Thyroid gland (tissue), 4 donors: Measurements from ENCODE around the gene SLC10A3. TPM values are rescaled to one million over a fixed set of nuclear protein-coding genes. Genes with fewer than 3 reads are reported as not detected.

Experiments
- DNase-seq, 2 donors: peaks; one replicate each; pipeline ENCODE4 v3.0.0-alpha.2; 2019
- H3K27ac ChIP-seq, 3 donors: fragments of 200-600 bp; sonication (generic); 1 replicate in 2 of 3; 2 replicates in 1 of 3; pipeline ENCODE4 v1.5.1; 2016 to 2019; ENCODE audit warnings: mild to moderate bottlenecking in 1 of 3, moderate library complexity in 1 of 3
- H3K27me3 ChIP-seq: fragments of 200-600 bp; sonication (generic); one replicate; pipeline ENCODE4 v1.5.1; 2019
- H3K36me3 ChIP-seq, 2 donors: fragments of 200-600 bp; sonication (generic); one replicate each; pipeline ENCODE4 v1.5.1; 2016 to 2019
- H3K4me1 ChIP-seq, 2 donors: fragments of 200-600 bp; sonication (generic); one replicate each; pipeline ENCODE4 v1.5.1; 2017 to 2019
- H3K4me3 ChIP-seq, 3 donors: fragments of 200-600 bp; sonication (generic); replicated peaks in 1 of 3; 1 replicate in 2 of 3; 2 replicates in 1 of 3; pipeline ENCODE4 v1.5.1; 2016; ENCODE audit warnings: mild to moderate bottlenecking in 1 of 3
- H3K9me3 ChIP-seq: fragments of 200-600 bp; sonication (generic); one replicate; pipeline ENCODE4 v1.5.1; 2017
- CTCF ChIP-seq, 6 experiments: fragments of 200-600 bp in 3 of 6; fragments of 450-650 bp in 3 of 6; sonication (generic) in 3 of 6; IDR thresholded peaks; one replicate each; pipeline ENCODE4 v1.5.1; 2016 to 2019; ENCODE audit warnings: antibody characterized with exemption in 6 of 6, mild to moderate bottlenecking in 2 of 6, inconsistent platforms in 1 of 6, moderate library complexity in 1 of 6
- POLR2A ChIP-seq, 2 donors: fragments of 450-650 bp; IDR thresholded peaks; one replicate each; pipeline ENCODE4 v1.6.1; 2017; ENCODE audit warnings: antibody characterized with exemption in 2 of 2, mild to moderate bottlenecking in 2 of 2, moderate library complexity in 1 of 2
- WGBS, 2 donors: methylation state at CpG; one replicate each; pipeline ENCODE4 v1.1.5; 2017; 5-methylcytosine and 5-hydroxymethylcytosine counted together
- intact Hi-C: fragments of 100-400 bp; cut with DNase I; formaldehyde crosslinking; loops from one replicate; pipeline ENCODE4 v1.15.1; 2023
- total RNA-seq, 4 donors: library from RNA; depleted of rRNA; stranded (reverse); fragments of >200 nt; gene quantifications; one replicate each; pipeline ENCODE4 v1.2.3, GENCODE V29; 2016

SLC10A3 gene
- total RNA-seq, 4 donors from 2014 or later: 21.9 to 40.6 (median 29.3) TPM

- Histone ChIP-seq H3K4me1 (peaks cover 0 to 6% of the 10 kb centered on the region in 2 donors), H3K9me3 (no peaks in the 10 kb centered on the region), H3K36me3 (peaks cover 0 to 6% of the 10 kb centered on the region in 2 donors), H3K27ac (no peak overlapping the region), H3K27me3 (no peaks in the 10 kb centered on the region), H3K4me3 (no peak overlapping the region)
- WGBS, 2 donors: no CpG with 5 or more reads among the region's 36 CpGs
- TF ChIP-seq CTCF (IDR thresholded peaks at IDR 0.05) (no peak), POLR2A (IDR thresholded peaks at IDR 0.05) (no peak)
- no peak for DNase-seq
- intact Hi-C loops: no loop called here
Measured at GRCh38 chrX:154463611-154464220, 26.7 kb downstream of the SLC10A3 start.

- peaks cover 0 to 6% of the 10 kb centered on the region in 2 donors for H3K36me3 ChIP-seq
- WGBS, 2 donors: 76 to 90% methylated on average over 3 to 8 of the region's 8 CpGs
- H3K4me1 ChIP-seq: peaks cover 0 to 6% of the 10 kb centered on the region in 2 donors
- TF ChIP-seq CTCF (IDR thresholded peaks at IDR 0.05): no peak
- no peak for TF ChIP-seq POLR2A (IDR thresholded peaks at IDR 0.05)
- no peaks in the 10 kb centered on the region for H3K9me3 ChIP-seq
- H3K27ac ChIP-seq: no peak overlapping the region
- no peaks in the 10 kb centered on the region for H3K27me3 ChIP-seq
- intact Hi-C loops: no loop called here
- no peak for DNase-seq
- H3K4me3 ChIP-seq: no peak overlapping the region
Measured at GRCh38 chrX:154462396-154462795, 28.0 kb downstream of the SLC10A3 start.

- Histone ChIP-seq H3K4me3 (no peak overlapping the region), H3K27ac (no peak overlapping the region), H3K27me3 (no peaks in the 10 kb centered on the region), H3K9me3 (no peaks in the 10 kb centered on the region), H3K36me3 (no peaks in the 10 kb centered on the region), H3K4me1 (peaks cover 0 to 6% of the 10 kb centered on the region in 2 donors)
- no CpG with 5 or more reads among the region's 26 CpGs for WGBS, 2 donors
- TF ChIP-seq CTCF (IDR thresholded peaks at IDR 0.05): no peak
- intact Hi-C loops: no loop called here
- DNase-seq: no peak
Measured at GRCh38 chrX:154460326-154460725, 30.1 kb downstream of the SLC10A3 start.

GRCh38 chrX:154459832-154460231 lies 30.6 kb downstream of the SLC10A3 start:
- no peaks in the 10 kb centered on the region for H3K36me3 ChIP-seq

More at GRCh38 chrX:154459832-154460231, 30.6 kb downstream of the SLC10A3 start:
- H3K4me1 ChIP-seq: peaks cover 0 to 6% of the 10 kb centered on the region in 2 donors
- 60 to 68% methylated on average over 1 to 3 of the region's 14 CpGs for WGBS, 2 donors
- TF ChIP-seq CTCF (IDR thresholded peaks at IDR 0.05) (no peak), POLR2A (IDR thresholded peaks at IDR 0.05) (no peak)
- H3K27me3 ChIP-seq: no peaks in the 10 kb centered on the region
- H3K4me3 ChIP-seq: no peak overlapping the region
- no peaks in the 10 kb centered on the region for H3K9me3 ChIP-seq
- intact Hi-C loops: no loop called here
- no peak for DNase-seq
- H3K27ac ChIP-seq: no peak overlapping the region
